ENCODE results near the gene KRT9.
"Not testable (repeated sequence)": the region's sequence is repeated elsewhere in the genome, so short reads cannot be mapped to it uniquely, and the experiment has no call there.

KRT9 gene

GRCh38 chr17:41571561-41572434 lies at the start of gene KRT9:
Gene KRT9 (minus strand): TSS chr17:41572059. CDS start chr17:41571992, 67 bp downstream.
- no peak for DNase-seq

- not testable (repeated sequence) for DNase-seq
Observed at GRCh38 chr17:41621435-41621817, 49.6 kb upstream of the KRT9 start.

GRCh38 chr17:41620583-41621434 lies 49.0 kb upstream of the KRT9 start:
- no peak for DNase-seq

GRCh38 chr17:41619927-41620582 lies 48.2 kb upstream of the KRT9 start:
- not testable (repeated sequence) for DNase-seq

- DNase-seq, result no peak
Observed at GRCh38 chr17:41619036-41619926, 47.4 kb upstream of the KRT9 start.

GRCh38 chr17:41618341-41619035 lies 46.6 kb upstream of the KRT9 start:
- no peak for DNase-seq

- no peak for DNase-seq
Observed at GRCh38 chr17:41617698-41618097, 45.8 kb upstream of the KRT9 start.

- DNase-seq, result no peak
Observed at GRCh38 chr17:41617136-41617535, 45.3 kb upstream of the KRT9 start.

GRCh38 chr17:41616486-41616885 lies 44.6 kb upstream of the KRT9 start:
- DNase-seq, result not testable (repeated sequence)

- DNase-seq, result peak; percentile 52
Observed at GRCh38 chr17:41615454-41615853, 43.6 kb upstream of the KRT9 start.

GRCh38 chr17:41614767-41615166 lies 42.9 kb upstream of the KRT9 start:
- not testable (repeated sequence) for DNase-seq

- DNase-seq, result no peak
Observed at GRCh38 chr17:41614098-41614497, 42.2 kb upstream of the KRT9 start.

- no peak for DNase-seq
Observed at GRCh38 chr17:41613277-41614082, 41.6 kb upstream of the KRT9 start.

- DNase-seq, result not testable (repeated sequence)
Observed at GRCh38 chr17:41612376-41613160, 40.7 kb upstream of the KRT9 start, which contains the start of gene KRT16. Gene KRT16 (minus strand): TSS chr17:41612767. CDS start chr17:41612688, 79 bp downstream.

- DNase-seq, result no peak
Observed at GRCh38 chr17:41610965-41611640, 39.2 kb upstream of the KRT9 start.

- not testable (repeated sequence) for DNase-seq
Observed at GRCh38 chr17:41610061-41610517, 38.2 kb upstream of the KRT9 start.

- DNase-seq, result not testable (repeated sequence)
Observed at GRCh38 chr17:41606930-41607329, 35.1 kb upstream of the KRT9 start.

- DNase-seq, result no peak
Observed at GRCh38 chr17:41602524-41602923, 30.7 kb upstream of the KRT9 start.

GRCh38 chr17:41600318-41600717 lies 28.5 kb upstream of the KRT9 start:
- DNase-seq, result no peak

All from NCI-H510A (cell line).